ENCODE measurements around the gene CPSF3. TPM values are rescaled to one million over a fixed set of nuclear protein-coding genes. Genes with fewer than 3 reads are reported as not detected.

CPSF3 gene
- total RNA-seq, 1 experiment from 2014 or later: 116 TPM

Other genes starting within 250 kb of the CPSF3 start
- 27.8 and 32.6 TPM in 2 replicates for gene ASAP2, start 216.8 kb upstream of the CPSF3 start, total RNA-seq (2014; rRNA removed; shearing (Covaris generic))
- gene ITGB1BP1, start 126 bp upstream of the CPSF3 start, total RNA-seq (2014; rRNA removed; shearing (Covaris generic)): 63.0 and 68.7 TPM in 2 replicates
- not detected in 2 replicates for gene IAH1, start 50.9 kb downstream of the CPSF3 start, total RNA-seq (2014; rRNA removed; shearing (Covaris generic))
- 26.2 and 27.4 TPM in 2 replicates for gene ADAM17, start 132.2 kb downstream of the CPSF3 start, total RNA-seq (2014; rRNA removed; shearing (Covaris generic))
- 516 and 523 TPM in 2 replicates for gene YWHAQ, start 207.3 kb downstream of the CPSF3 start, total RNA-seq (2014; rRNA removed; shearing (Covaris generic))

Measured in SJCRH30 (cell line).